NCI-H460 (cell line): Measurements from ENCODE around the gene GALR2. TPM values are rescaled to one million over a fixed set of nuclear protein-coding genes. Genes with fewer than 3 reads are reported as not detected.

ENCODE experiments used
- DNase-seq: peaks from one replicate; pipeline ENCODE4 v3.0.0-alpha.2; 2016; ENCODE audit warnings: low read depth; ENCODE audit errors: extremely low read depth
- small RNA-seq, 2 experiments: library from RNA; depleted of rRNA; stranded (forward); fragments of <200 nt; gene quantifications; one replicate each; pipeline ENCODE3, GENCODE V24; 2014
- total RNA-seq: library from RNA; depleted of rRNA; stranded (reverse); fragments of >200 nt; shearing (Covaris generic); gene quantifications from 2 replicates; pipeline ENCODE4 v1.2.3, GENCODE V29; 2014; rRNA removed

GALR2 gene
- total RNA-seq, 1 experiment from 2014 or later: not detected

- DNase-seq: no peak
These were observed 49.4 kb downstream of the GALR2 start for GRCh38 chr17:76123749-76124581.

- DNase-seq: no peak
These were observed 50.2 kb downstream of the GALR2 start for GRCh38 chr17:76124582-76125390.

- DNase-seq: no peak
These were observed 50.8 kb downstream of the GALR2 start for GRCh38 chr17:76125391-76125675.

- no peak for DNase-seq
These were observed 51.3 kb downstream of the GALR2 start for GRCh38 chr17:76125922-76126321.

Small RNAs within 50 kb of the gene (small RNA-seq; reads per million reads assigned to genes)
- 0.02 to 0.12 reads per million in 2 experiments for gene MIR6868

Other genes starting within 250 kb of the GALR2 start
- 0.57 and 0.66 TPM in 2 replicates for gene UNC13D, start 230.4 kb upstream of the GALR2 start, total RNA-seq
- 32.0 and 36.7 TPM in 2 replicates for gene WBP2, start 219.4 kb upstream of the GALR2 start, total RNA-seq
- gene TRIM47, start 196.2 kb upstream of the GALR2 start, total RNA-seq: 38.0 and 50.4 TPM in 2 replicates
- gene TRIM65, start 177.8 kb upstream of the GALR2 start, total RNA-seq: 30.2 and 32.0 TPM in 2 replicates
- 42.6 and 43.0 TPM in 2 replicates for gene MRPL38, start 169.9 kb upstream of the GALR2 start, total RNA-seq
- 6.8 and 9.1 TPM in 2 replicates for gene FBF1, start 133.7 kb upstream of the GALR2 start, total RNA-seq
- 24.9 and 28.4 TPM in 2 replicates for gene ACOX1, start 95.6 kb upstream of the GALR2 start, total RNA-seq
- 18.2 and 18.9 TPM in 2 replicates for gene TEN1, start 95.5 kb upstream of the GALR2 start, total RNA-seq
- gene CDK3, start 73.9 kb upstream of the GALR2 start, total RNA-seq: 4.8 and 7.7 TPM in 2 replicates
- gene EVPL, start 47.5 kb upstream of the GALR2 start, total RNA-seq: 8.0 and 8.6 TPM in 2 replicates
- gene SRP68, start 2.3 kb upstream of the GALR2 start, total RNA-seq: 31.7 and 34.9 TPM in 2 replicates
- gene ZACN, start 4.4 kb downstream of the GALR2 start, total RNA-seq: 0.10 TPM in 1 of 2 replicates, not detected in the other
- gene EXOC7, start 29.0 kb downstream of the GALR2 start, total RNA-seq: 54.6 and 56.7 TPM in 2 replicates
- not detected in 2 replicates for gene FOXJ1, start 66.5 kb downstream of the GALR2 start, total RNA-seq
- gene RNF157, start 165.7 kb downstream of the GALR2 start, total RNA-seq: 1.3 and 1.9 TPM in 2 replicates
- 11.5 and 12.2 TPM in 2 replicates for gene UBALD2, start 190.6 kb downstream of the GALR2 start, total RNA-seq
- 0.23 and 0.67 TPM in 2 replicates for gene QRICH2, start 233.5 kb downstream of the GALR2 start, total RNA-seq